Umbilical cord (tissue), 2 donors: ENCODE measurements around the gene CCDC175. TPM values are rescaled to one million over a fixed set of nuclear protein-coding genes. Genes with fewer than 3 reads are reported as not detected.
A peak's percentile ranks its signal among the peaks of the same experiment; 100 is the strongest.

ENCODE experiments used
- DNase-seq: peaks from one replicate; pipeline ENCODE4 v3.0.0-alpha.2; 2015; ENCODE audit warnings: low spot score
- total RNA-seq: library from RNA; depleted of rRNA; stranded (reverse); fragments of >200 nt; gene quantifications from one replicate; pipeline ENCODE4 v1.2.3, GENCODE V29; 2014; ENCODE audit warnings: low replicate concordance; ENCODE audit not compliant: insufficient read depth

CCDC175 gene
- 0.96 TPM for total RNA-seq

GRCh38 chr14:59576332-59577294, at the start of gene CCDC175:
CCDC175 (minus strand) TSS chr14:59576812; CDS start chr14:59576775, 37 bp downstream.
- peak; percentile 62 for DNase-seq

GRCh38 chr14:59622631-59623030, 46.0 kb upstream of the CCDC175 start:
- no peak for DNase-seq

- DNase-seq, result no peak
These were observed 42.4 kb upstream of the CCDC175 start for GRCh38 chr14:59619061-59619460.

- no peak for DNase-seq
These were observed 24.4 kb upstream of the CCDC175 start for GRCh38 chr14:59601056-59601455.

DNA sequence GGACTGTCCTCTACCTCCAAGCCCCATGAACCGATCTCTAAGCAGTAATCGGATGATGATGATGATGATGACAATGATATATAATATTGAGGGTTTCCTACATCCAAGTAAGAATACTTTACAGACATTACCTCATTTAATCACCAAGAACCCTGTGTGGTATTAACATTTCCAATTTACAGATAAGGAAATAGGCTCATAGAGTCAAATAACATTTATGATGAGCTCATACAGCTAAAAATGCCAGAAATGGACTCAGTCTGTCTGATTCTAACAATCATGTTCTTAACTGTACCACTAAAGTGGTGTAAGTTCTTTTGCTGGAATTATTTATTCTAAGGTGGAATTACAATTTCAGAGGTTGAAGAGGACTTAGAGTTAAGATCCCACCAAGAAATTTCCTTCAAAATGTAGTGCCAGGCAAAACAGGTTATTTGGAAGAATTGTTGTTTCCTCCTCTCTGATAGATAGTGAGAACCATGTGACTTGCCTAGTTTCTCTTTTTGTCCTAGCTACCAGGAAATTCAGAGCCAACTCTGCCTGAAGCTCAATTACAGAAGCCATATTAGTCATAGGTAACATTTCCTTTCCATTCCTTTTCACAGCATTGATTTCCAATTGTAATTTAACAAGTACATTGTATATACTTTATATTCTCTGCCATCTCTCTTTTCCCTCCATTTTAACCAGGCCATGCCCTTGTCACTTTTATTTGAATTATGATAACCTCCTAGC, 23.8 kb upstream of the CCDC175 start:
- no peak for DNase-seq

DNA sequence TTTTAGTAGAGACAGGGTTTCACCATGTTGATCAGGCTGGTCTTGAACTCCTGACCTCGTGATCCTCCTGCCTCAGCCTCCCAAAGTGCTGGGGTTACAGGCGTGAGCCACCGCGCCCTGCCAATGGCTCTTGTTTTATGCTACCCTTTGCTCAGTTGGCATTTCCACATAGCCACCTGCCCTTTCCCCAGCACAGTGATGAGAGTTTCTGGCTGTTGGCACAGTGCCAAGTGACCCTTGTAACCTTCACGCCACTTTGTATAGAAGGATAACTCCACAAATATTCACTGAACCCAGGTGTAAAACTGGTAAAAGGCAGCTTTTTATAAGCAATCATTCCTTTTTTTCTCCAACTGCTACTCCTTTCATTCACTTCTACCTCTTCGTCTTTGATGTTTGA, 18.5 kb upstream of the CCDC175 start:
- DNase-seq, result no peak

- DNase-seq, result no peak
These were observed 15.2 kb upstream of the CCDC175 start for GRCh38 chr14:59591641-59592370.

DNA sequence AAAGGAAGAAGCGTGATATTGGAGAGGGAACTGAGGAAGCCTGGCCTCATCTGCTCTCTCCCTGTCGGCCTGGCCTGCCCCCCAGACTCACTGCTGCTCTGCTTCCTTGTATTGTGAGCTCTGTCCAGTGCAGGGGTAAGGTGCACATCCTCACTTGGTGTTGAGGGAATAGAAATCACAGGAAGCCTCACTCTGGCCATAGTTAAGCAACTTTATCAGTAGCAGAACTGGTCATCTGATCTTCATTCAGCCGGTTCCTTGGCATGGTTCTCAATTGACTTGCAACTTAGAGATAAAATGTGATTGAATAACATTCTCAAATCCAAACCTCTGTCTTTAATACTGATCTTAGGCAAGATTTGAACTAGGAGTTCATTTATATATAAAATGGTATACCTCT, 11.5 kb upstream of the CCDC175 start:
- no peak for DNase-seq

DNA sequence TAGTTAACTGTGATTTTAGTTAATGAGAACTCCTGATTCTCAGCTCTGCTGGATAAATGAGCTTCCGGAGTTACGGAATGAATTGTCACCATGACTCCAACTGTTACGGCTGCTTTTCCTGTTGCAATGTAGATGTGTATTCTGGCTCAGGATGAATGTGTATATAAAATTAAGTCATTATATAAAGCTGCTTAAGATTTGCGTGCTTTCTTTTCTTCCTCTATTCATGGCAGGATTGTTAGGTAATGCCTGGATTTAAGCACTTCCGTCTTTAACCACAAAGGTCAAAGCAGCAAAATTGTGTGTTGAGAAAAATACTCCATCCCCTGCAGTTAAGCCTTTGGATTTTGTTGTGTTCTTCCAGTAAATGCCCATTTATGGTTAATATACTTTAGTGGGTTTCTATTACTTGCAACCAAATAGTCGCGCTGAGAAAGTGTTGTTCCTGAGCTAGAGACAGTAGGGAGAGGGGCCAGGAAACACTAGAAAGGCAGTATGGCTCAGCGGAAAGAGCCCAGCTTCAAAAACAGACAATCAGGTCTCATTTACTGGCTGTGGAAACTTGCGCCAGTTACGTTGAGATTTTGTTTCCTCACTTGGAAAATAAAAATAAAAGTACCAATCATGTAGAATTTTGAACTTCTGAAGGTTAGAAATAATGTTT, 9.4 kb upstream of the CCDC175 start:
- peak; percentile 4 for DNase-seq

GRCh38 chr14:59583755-59584154, 7.1 kb upstream of the CCDC175 start:
- peak; percentile 60 for DNase-seq

GRCh38 chr14:59582845-59583509, 6.4 kb upstream of the CCDC175 start:
- peak; percentile 9 for DNase-seq

DNA sequence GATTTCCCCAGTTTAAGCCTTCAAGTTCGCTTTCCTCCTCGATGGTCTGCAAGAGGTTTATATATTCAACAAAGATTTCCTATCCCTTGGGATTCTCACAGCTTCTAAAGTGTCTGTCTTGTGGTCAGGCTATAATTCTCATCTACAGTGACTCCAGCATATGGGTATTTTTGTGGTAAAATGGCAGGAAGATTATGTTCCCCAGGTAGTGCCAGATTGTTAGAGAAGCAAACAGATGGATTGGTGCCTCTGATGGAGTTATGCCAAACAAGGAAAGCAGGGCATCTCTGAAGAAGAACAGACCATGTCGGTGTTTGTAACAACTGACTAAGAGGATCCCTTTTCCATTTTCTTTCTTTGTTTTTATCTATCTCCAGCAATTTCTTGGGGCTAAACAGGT, 5.5 kb upstream of the CCDC175 start:
- no peak for DNase-seq

DNA sequence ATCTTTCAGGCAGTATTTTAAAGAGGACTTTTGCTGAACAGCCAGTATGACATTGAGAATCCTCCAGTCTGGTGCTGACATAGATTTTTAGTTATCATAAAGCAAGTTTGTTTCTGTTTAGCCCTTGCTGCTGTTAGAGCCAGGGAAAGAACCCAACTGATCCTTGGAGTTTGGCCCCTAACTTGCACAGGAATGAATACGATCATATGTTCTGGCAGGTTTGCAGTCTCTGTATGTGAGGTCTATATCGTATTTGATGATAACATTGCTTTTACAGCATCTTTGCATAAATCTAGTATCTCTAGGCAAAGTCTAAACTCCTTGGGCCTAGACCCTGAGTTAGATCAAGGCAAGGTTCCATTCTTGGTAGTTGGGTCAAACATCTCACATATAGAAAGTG, 4.3 kb upstream of the CCDC175 start:
- no peak for DNase-seq

GRCh38 chr14:59570122-59570521, 6.5 kb downstream of the CCDC175 start:
- DNase-seq, result no peak

DNA sequence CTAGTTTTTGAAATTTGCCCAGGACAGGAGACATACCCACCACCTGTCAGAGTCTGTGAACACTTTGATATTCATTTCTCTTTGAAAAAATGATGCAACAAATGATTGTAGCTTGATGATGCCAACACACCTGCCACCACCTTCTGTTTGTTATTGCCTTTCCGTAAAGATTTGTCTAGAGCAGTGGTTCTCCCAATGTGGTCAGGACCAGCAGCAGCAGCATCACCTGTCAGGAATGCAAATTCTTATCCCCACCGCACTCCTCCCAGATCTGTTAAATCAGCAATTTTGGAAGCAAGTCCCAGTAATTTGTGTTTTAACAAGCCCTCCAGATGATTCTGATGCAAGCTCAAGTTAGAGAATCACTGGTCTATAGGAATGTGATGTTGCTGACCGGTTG, 9.9 kb downstream of the CCDC175 start:
- no peak for DNase-seq

DNA sequence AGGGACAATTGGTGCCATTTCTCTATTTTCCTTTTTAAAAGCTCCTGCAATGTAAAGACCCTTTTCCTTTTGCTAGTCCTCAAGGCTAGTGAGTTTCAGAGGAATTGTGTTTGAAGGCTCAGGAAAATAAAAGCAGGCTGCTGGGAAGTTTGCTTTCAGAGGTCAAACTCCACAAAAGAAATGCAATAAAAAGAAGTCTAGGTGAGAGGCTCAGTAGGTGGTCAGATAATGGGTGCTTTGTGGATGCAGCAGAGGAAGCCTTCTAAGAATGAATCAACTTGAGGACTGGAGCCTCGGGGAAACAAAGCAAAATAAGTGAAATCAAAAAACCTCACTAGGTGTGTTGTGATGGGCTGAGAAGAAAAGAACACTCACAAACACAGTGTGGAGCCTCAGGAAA, 10.3 kb downstream of the CCDC175 start:
- no peak for DNase-seq

DNA sequence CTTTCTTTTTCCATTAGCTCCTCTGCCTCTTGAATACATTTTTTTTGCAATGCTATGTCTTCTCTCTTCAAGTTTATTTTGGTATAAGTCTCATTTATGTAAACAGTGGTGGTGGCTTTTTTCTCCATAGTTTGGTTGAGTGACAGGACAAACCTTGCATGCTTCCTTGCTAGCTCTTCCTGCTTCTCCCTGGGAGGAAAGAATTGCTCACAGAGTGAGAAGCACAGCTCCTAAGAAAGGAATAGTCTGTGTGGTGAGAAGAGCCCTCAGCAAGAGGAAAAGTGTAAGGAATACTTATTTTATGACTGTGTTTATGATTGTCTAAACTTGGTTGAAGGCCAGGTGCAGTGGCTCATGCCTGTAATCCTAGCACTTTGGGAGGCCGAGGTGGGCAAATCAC, 11.5 kb downstream of the CCDC175 start:
- no peak for DNase-seq

- no peak for DNase-seq
These were observed 12.2 kb downstream of the CCDC175 start for GRCh38 chr14:59564366-59564765.

DNA sequence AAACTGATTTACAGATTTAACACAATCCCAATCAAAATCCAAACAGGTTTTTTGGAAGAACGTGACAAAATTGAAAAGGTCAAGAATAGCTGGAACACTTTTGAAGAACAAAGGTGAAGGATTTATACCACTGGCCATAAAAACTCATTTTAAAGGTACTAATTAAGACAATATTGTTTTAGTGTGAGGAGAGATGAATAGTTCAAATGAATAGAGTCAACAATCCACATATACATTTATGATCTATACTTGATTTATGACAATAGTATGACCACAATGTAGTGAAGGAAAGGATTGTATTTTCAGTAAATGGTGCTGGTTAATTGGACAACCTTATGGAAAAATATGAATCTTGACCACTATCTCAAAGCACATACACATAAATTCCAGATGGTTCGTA, 29.3 kb downstream of the CCDC175 start:
- DNase-seq, result no peak

- DNase-seq, result no peak
These were observed 32.7 kb downstream of the CCDC175 start for GRCh38 chr14:59543873-59544272.

DNA sequence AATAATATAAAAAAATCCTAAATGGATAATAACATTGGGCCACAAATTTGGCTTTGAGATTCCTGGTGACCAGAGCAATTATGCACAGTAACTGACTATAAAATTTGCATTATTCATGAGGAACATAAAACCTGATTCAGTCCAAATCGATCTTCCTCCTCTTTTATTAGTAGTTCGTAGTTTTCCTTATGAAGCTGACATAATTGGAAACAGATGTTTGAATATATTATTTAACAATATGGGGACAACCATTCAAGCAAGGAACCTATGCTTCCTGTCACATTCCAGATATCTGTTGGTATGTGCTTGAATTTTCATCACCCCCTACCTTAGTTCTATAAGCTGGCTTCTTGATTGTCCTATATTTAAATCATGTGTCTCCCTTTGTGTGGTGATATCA, 34.9 kb downstream of the CCDC175 start:
- no peak for DNase-seq
